EH (cell line): ENCODE measurements around the gene RPL38.

ENCODE experiments used
- DNase-seq: peaks from one replicate; pipeline ENCODE4 v3.0.0-alpha.2; 2015; ENCODE audit warnings: low read depth

RPL38 gene

GRCh38 chr17:74211141-74211911 lies 7.8 kb downstream of the RPL38 start:
- peak; percentile 32 for DNase-seq

GRCh38 chr17:74211912-74212208 lies 8.4 kb downstream of the RPL38 start:
- no peak for DNase-seq

- DNase-seq, result peak; percentile 38
These were observed 8.9 kb downstream of the RPL38 start for GRCh38 chr17:74212209-74212912.

- peak; percentile 88 for DNase-seq
These were observed 9.7 kb downstream of the RPL38 start, which contains the start of gene TTYH2 for GRCh38 chr17:74212913-74213791. TSS of gene TTYH2 (plus strand) at chr17:74213571. CDS start at chr17:74213588, 17 bp downstream.

GRCh38 chr17:74213861-74214391 lies 10.4 kb downstream of the RPL38 start:
- no peak for DNase-seq

DNA sequence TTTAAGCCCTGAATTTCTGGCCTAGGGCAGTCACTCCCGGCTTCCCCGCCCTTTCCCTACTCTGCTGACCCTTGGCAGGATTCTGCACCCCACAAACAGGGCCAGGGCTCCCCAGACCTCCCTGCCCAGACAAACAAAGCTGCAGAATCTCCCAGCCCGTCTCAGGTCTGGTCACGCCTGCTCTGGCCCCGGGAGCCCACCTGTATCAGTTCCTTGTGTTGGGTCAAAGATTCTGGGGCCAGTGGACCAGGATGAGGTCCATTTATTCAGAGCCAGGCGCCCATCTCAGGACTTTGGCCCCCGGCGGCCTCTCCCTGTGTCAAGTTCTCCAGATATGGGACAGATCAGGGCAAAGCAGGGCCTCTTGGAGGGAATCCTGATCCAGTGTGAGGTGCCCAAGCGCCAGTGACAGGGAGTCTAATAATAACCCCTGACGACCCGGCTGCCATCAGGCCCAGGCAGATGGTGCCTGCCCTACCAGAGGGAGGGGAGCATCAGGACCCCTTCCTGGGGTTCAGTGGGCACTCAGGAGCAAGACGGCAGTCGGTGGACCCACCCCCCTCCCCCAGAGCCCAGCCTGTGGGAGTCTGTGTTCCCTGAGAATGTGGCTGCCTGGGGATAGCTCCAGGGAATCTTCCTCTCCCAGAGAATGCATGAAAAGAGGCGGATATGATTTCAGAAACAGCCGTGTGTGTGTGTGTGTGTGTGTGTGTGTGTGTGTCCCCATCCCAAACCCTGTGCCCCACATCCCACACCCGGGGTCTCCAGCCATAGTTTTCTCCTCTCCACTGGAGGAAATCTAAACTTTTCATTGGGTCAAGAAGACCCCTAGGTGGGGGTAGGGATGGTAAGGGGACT lies 11.2 kb downstream of the RPL38 start:
- no peak for DNase-seq

- DNase-seq, result no peak
These were observed 11.9 kb downstream of the RPL38 start for GRCh38 chr17:74215342-74215727.

GRCh38 chr17:74216505-74216904 lies 13.0 kb downstream of the RPL38 start:
- no peak for DNase-seq

- no peak for DNase-seq
These were observed 13.7 kb downstream of the RPL38 start for GRCh38 chr17:74217037-74217730.

- no peak for DNase-seq
These were observed 14.4 kb downstream of the RPL38 start for GRCh38 chr17:74217888-74218287.

DNA sequence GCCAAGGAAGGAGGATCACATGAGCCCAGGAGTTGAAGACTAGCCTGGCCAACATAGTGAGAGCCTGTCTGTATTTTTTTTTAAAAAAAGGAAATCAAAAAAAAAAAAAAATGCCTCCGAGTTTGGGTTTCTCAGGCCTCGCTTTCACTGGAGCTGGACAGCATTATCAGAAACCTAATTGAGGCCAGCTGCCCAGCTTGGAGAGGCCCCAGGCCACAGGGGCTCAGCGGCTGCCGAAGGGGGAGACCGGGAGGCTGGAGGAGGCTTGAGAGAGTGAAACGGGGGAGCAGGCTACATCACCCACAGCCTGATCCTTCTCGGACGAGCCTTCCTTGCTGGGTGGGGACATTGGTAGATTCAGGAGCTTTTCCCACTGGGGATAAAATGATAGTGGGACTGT lies 15.0 kb downstream of the RPL38 start:
- no peak for DNase-seq

DNA sequence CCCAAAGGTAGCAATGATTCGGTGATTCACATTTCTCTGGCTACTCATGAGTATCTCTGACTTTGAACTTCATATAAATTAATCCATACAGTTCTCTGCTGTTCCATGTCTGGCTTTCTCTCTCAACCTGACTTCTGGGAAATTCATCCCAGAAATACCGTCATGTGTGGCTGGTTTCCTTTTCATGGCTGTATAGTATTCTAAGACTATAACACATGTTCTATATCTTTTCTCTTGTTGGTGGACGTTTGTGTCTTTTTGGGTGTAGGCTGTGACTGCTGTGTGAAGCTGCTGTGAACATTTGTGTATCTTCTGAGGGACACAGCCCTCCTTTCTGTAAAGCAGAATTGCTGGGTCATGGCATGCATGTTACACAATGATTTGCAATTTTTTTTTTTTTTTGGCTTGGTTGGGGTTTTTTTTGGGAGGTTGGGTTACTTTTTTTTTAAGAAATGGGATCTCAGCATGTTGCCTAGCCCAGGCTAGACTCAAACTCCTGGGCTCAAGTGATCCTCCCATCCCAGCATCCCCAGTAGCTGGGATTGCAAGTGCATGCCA lies 16.2 kb downstream of the RPL38 start:
- DNase-seq, result no peak

- DNase-seq, result no peak
These were observed 16.7 kb downstream of the RPL38 start for GRCh38 chr17:74220219-74220618.

DNA sequence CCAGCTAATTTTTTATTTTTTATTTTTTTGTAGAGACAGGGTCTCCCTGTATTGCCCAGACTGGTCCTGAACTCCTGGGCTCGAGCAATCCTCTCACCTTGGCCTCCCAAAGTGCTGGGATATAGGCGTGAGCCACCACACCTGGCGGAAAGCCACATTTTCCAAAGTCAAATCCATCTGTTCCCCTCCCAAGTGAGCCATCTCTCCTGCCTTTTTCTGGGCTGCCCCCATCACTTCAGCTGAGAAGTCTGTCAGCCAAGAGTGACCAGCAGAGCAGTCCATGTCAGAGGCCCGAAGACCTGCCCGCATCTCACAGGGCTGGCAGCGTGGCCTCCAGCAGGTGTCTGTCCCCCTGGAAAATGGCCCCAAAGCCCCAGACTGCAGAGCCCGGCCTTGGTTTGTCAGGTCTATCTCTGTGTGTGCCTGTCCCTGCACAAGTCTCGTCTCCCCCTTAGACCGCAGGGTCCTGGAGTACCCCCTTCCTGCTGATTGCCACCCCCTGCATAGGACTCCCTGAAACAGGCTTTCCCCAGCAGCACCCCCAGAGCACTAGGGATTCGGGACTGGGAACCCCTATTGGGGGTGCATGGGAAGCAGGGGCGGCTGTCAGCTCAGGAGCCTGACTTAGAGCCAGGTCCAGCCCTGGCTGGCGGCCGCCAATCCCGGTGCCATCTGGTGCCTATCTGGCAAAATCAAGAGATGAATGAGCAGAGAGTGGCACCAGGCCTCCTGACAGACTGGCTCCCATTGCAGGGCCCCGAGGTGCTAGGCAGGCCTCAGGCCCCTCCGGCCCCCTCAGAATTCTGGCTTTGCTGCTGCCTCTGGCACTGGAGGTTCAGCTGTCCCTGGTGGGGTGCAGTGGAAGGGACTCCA lies 17.7 kb downstream of the RPL38 start:
- no peak for DNase-seq

- no peak for DNase-seq
These were observed 18.9 kb downstream of the RPL38 start for GRCh38 chr17:74222399-74222798.

DNA sequence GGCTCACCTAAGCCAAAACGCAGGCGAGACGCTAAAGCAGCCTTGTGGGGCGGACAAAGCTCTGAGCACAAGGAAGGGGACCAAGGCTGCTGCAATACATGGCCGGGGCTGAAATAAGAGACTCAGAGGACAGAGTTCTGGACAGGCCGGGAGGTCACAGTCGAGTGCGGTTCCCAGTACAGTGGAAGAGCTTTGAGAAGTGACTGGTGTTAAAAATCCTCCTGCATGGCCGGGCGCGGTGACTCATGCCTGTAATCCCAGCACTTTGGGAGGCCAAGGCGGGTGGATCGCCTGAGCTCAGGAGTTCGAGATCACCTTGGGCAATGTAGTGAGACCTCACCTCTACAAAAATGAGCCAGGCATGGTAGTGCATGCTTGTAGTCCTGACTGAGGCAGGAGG lies 20.4 kb downstream of the RPL38 start:
- no peak for DNase-seq

GRCh38 chr17:74224959-74225725 lies 21.7 kb downstream of the RPL38 start:
- no peak for DNase-seq

DNA sequence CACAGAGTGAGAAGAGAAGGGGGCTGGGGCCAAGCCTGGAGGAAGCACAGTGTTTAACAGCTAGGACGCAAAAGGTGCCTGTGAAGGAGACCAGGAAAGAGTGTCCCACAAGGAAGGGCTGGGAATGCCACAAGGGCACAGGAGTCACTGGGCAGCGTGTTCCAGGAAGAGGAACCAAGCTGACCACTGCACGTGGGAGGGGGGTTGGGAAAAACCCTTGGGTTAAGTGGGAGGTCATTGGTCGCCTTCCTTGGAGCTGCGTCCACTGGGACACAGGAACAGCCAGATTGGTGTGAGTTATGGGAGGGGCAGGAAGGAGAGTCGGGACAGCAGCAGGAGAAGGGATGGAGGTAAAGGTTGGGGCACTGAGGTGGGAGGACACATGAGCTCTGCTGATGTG lies 22.8 kb downstream of the RPL38 start:
- DNase-seq, result no peak
